Neural cell (in vitro differentiated cells): ENCODE results near the gene EHMT1. TPM values are rescaled to one million over a fixed set of nuclear protein-coding genes. Genes with fewer than 3 reads are reported as not detected.

Experiments
- H2AFZ ChIP-seq: fragments of 200-600, 300-800 bp; sonication (generic), shearing (Covaris generic); 2 replicates; pipeline ENCODE4 v1.6.0; 2014; ENCODE audit warnings: low read depth, mild to moderate bottlenecking, antibody characterized with exemption, low read length, moderate library complexity
- H3F3A ChIP-seq: fragments of 200-600 bp; shearing (Covaris generic); 2 replicates; pipeline ENCODE4 v1.6.1; 2016; ENCODE audit warnings: mild to moderate bottlenecking, moderate library complexity, mixed read lengths, antibody characterized with exemption, low read length; ENCODE audit not compliant: insufficient read depth, poor library complexity, severe bottlenecking
- H3K27ac ChIP-seq: fragments of 200-600, 300-800 bp; sonication (generic), shearing (Covaris generic); 2 replicates; pipeline ENCODE4 v1.5.1; 2014; ENCODE audit warnings: mild to moderate bottlenecking, low read length, moderate library complexity
- H3K27me3 ChIP-seq: fragments of 300-800, 200-600 bp; sonication (generic), shearing (Covaris generic); 2 replicates; pipeline ENCODE4 v1.6.0; 2014; ENCODE audit warnings: mild to moderate bottlenecking, low read depth, low read length, moderate library complexity; ENCODE audit not compliant: insufficient read depth
- H3K36me3 ChIP-seq: fragments of 300-800, 200-600 bp; sonication (generic), shearing (Covaris generic); 2 replicates; pipeline ENCODE4 v1.5.1; 2014; ENCODE audit warnings: mild to moderate bottlenecking, antibody characterized with exemption, low read length, moderate library complexity; ENCODE audit not compliant: insufficient read depth
- H3K4me2 ChIP-seq: fragments of 300-800, 200-600 bp; sonication (generic), shearing (Covaris generic); 2 replicates; pipeline ENCODE4 v1.6.0; 2014; ENCODE audit warnings: mild to moderate bottlenecking, low read length
- H3K4me3 ChIP-seq: fragments of 300-800, 200-600 bp; sonication (generic), shearing (Covaris generic); 2 replicates; pipeline ENCODE4 v1.5.1; 2014; ENCODE audit warnings: mild to moderate bottlenecking, low read length, moderate library complexity
- H3K79me2 ChIP-seq: fragments of 200-600 bp; shearing (Covaris generic); replicated peaks from 2 replicates; pipeline ENCODE4 v1.6.0; 2014; ENCODE audit warnings: mild to moderate bottlenecking, low read length, moderate library complexity; ENCODE audit not compliant: insufficient read depth
- H3K9ac ChIP-seq: fragments of 300-800, 200-600 bp; sonication (generic), shearing (Covaris generic); 2 replicates; pipeline ENCODE4 v1.6.1; 2016; ENCODE audit warnings: mild to moderate bottlenecking, low read length, mixed read lengths
- H3K9me2 ChIP-seq: fragments of 200-600 bp; shearing (Covaris generic); 2 replicates; pipeline ENCODE4 v1.6.1; 2016; ENCODE audit warnings: mild to moderate bottlenecking, low read length, mixed read lengths; ENCODE audit not compliant: insufficient read depth
- H3K9me3 ChIP-seq: fragments of 200-600, 300-800 bp; sonication (generic), shearing (Covaris generic); 2 replicates; pipeline ENCODE4 v1.6.1; 2016; ENCODE audit warnings: mild to moderate bottlenecking, mixed run types, low read length, moderate library complexity, mixed read lengths
- H4K20me1 ChIP-seq: fragments of 200-600 bp; shearing (Covaris generic); 2 replicates; pipeline ENCODE4 v1.6.1; 2016; ENCODE audit warnings: mild to moderate bottlenecking, mixed run types; ENCODE audit not compliant: insufficient read depth
- EP300 ChIP-seq: fragments of 450-650 bp; conservative IDR thresholded peaks from 2 replicates; pipeline ENCODE4 v1.6.1; 2014; ENCODE audit warnings: antibody characterized with exemption, mild to moderate bottlenecking, moderate library complexity; ENCODE audit not compliant: poor library complexity, severe bottlenecking
- EZH2 ChIP-seq: fragments of 200-600, 300-800 bp; shearing (Covaris generic), sonication (generic); IDR thresholded peaks from 2 replicates; pipeline ENCODE4 v1.6.1; 2014; ENCODE audit warnings: antibody characterized with exemption, low read length, borderline replicate concordance, mild to moderate bottlenecking; ENCODE audit not compliant: insufficient read depth, poor library complexity, severe bottlenecking
- MXI1 ChIP-seq: fragments of 450-650 bp; conservative IDR thresholded peaks from 2 replicates; pipeline ENCODE4 v1.6.1; 2014; ENCODE audit warnings: antibody characterized with exemption, mild to moderate bottlenecking; ENCODE audit not compliant: poor library complexity, severe bottlenecking
- POLR2AphosphoS5 ChIP-seq: IDR thresholded peaks from 2 replicates; pipeline ENCODE4 v1.6.1; 2012
- RAD21 ChIP-seq: fragments of 450-650 bp; conservative IDR thresholded peaks from 2 replicates; pipeline ENCODE4 v1.6.1; 2014; ENCODE audit warnings: antibody characterized with exemption, mild to moderate bottlenecking, moderate library complexity
- REST ChIP-seq: IDR thresholded peaks from 2 replicates; pipeline ENCODE4 v1.6.1; 2012; ENCODE audit warnings: borderline replicate concordance
- SMC3 ChIP-seq: fragments of 450-650 bp; conservative IDR thresholded peaks from 2 replicates; pipeline ENCODE4 v1.6.1; 2014; ENCODE audit warnings: antibody characterized with exemption, mild to moderate bottlenecking, moderate library complexity; ENCODE audit not compliant: poor library complexity
- TAF1 ChIP-seq: IDR thresholded peaks from 2 replicates; pipeline ENCODE4 v1.6.1; 2012; ENCODE audit warnings: low read depth
- polyA plus RNA-seq: library from polyadenylated mRNA; depleted of rRNA; stranded (reverse); fragments of >200 nt; gene quantifications from 2 replicates; pipeline ENCODE4 v1.2.3, GENCODE V29; 2014
- TF ChIP-seq, protein P1 (sequence below): fragments of 450-650 bp; IDR thresholded peaks from 2 replicates; pipeline ENCODE4 v1.5.1; 2014; ENCODE audit warnings: antibody characterized with exemption, mild to moderate bottlenecking, moderate library complexity; ENCODE audit not compliant: poor library complexity, severe bottlenecking

The EHMT1 gene
- polyA plus RNA-seq, 1 donor from 2014 or later, result 53.0 TPM

GRCh38 chr9:137865581-137866145 lies 246.9 kb downstream of the EHMT1 start:
- Histone ChIP-seq H3K79me2 (no peaks in the 10 kb centered on the region), H3K4me3 (no peak overlapping the region), H3K4me2 (no peak overlapping the region), H3K9ac (no peak overlapping the region), H3K27me3 (no peaks in the 10 kb centered on the region), H3K36me3 (no peaks in the 10 kb centered on the region), H3F3A (no peaks in the 10 kb centered on the region), H2AFZ (no peak overlapping the region), H3K9me3 (no peaks in the 10 kb centered on the region), H4K20me1 (no peaks in the 10 kb centered on the region), H3K27ac (no peak overlapping the region), H3K9me2 (no peaks in the 10 kb centered on the region)
- TF ChIP-seq EP300 (no peak), MXI1 (no peak), EZH2 (no peak), TAF1 (no peak), RAD21 (no peak), POLR2AphosphoS5 (no peak), SMC3 (no peak), REST (no peak)
- TF ChIP-seq, protein P1, sequence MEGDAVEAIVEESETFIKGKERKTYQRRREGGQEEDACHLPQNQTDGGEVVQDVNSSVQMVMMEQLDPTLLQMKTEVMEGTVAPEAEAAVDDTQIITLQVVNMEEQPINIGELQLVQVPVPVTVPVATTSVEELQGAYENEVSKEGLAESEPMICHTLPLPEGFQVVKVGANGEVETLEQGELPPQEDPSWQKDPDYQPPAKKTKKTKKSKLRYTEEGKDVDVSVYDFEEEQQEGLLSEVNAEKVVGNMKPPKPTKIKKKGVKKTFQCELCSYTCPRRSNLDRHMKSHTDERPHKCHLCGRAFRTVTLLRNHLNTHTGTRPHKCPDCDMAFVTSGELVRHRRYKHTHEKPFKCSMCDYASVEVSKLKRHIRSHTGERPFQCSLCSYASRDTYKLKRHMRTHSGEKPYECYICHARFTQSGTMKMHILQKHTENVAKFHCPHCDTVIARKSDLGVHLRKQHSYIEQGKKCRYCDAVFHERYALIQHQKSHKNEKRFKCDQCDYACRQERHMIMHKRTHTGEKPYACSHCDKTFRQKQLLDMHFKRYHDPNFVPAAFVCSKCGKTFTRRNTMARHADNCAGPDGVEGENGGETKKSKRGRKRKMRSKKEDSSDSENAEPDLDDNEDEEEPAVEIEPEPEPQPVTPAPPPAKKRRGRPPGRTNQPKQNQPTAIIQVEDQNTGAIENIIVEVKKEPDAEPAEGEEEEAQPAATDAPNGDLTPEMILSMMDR, result no peak

GRCh38 chr9:137866226-137867141 lies 247.7 kb downstream of the EHMT1 start:
- Histone ChIP-seq H2AFZ (no peak overlapping the region), H3K36me3 (no peaks in the 10 kb centered on the region), H4K20me1 (no peaks in the 10 kb centered on the region), H3K9me2 (no peaks in the 10 kb centered on the region), H3K9ac (no peak overlapping the region), H3K9me3 (no peaks in the 10 kb centered on the region), H3K79me2 (no peaks in the 10 kb centered on the region), H3K4me3 (no peak overlapping the region), H3K4me2 (no peak overlapping the region), H3K27me3 (no peaks in the 10 kb centered on the region), H3K27ac (no peak overlapping the region), H3F3A (no peaks in the 10 kb centered on the region)
- TF ChIP-seq POLR2AphosphoS5, result no peak
- TF ChIP-seq TAF1, result no peak
- no peak for TF ChIP-seq MXI1
- no peak for TF ChIP-seq SMC3
- no peak for TF ChIP-seq EZH2
- TF ChIP-seq EP300, result no peak
- no peak for TF ChIP-seq REST
